Heart left ventricle (tissue), 16 donors: ENCODE data around the gene PNPLA1. TPM values are rescaled to one million over a fixed set of nuclear protein-coding genes. Genes with fewer than 3 reads are reported as not detected.

Experiments used
- ATAC-seq, 4 donors: fragments of 200-7000 bp; cut with Tn5 transposase; one replicate each; pipeline ENCODE4 v1.9.1; 2020 to 2022; ENCODE audit warnings: moderate library complexity in 4 of 4, mild to moderate bottlenecking in 3 of 4, moderate number of reproducible peaks in 1 of 4
- DNase-seq, 5 donors: peaks; one replicate each; pipeline ENCODE4 v3.0.0-alpha.2; 2020
- H3K27ac ChIP-seq, 12 donors: fragments of 200-600 bp; sonication (generic) in 4 of 12; one replicate each; pipeline versions ENCODE4 v1.5.0 to v1.8.0; 2016 to 2022; ENCODE audit warnings: mild to moderate bottlenecking in 2 of 12
- H3K27me3 ChIP-seq, 9 donors: fragments of 200-600 bp; sonication (generic) in 2 of 9; one replicate each; pipeline versions ENCODE4 v1.5.1 to v1.8.0; 2016 to 2022; ENCODE audit warnings: mild to moderate bottlenecking in 3 of 9
- H3K36me3 ChIP-seq, 9 donors: fragments of 200-600 bp; sonication (generic) in 2 of 9; one replicate each; pipeline versions ENCODE4 v1.5.0 to v1.8.0; 2018 to 2022; ENCODE audit warnings: mild to moderate bottlenecking in 2 of 9
- H3K4me1 ChIP-seq, 12 donors: fragments of 200-600 bp; sonication (generic) in 4 of 12; one replicate each; pipeline versions ENCODE4 v1.5.0 to v1.8.0; 2016 to 2022; ENCODE audit warnings: mild to moderate bottlenecking in 3 of 12
- H3K4me3 ChIP-seq, 12 donors: fragments of 200-600 bp; sonication (generic) in 4 of 12; one replicate each; pipeline versions ENCODE4 v1.5.0 to v1.8.0; 2017 to 2022; ENCODE audit warnings: mild to moderate bottlenecking in 9 of 12, moderate library complexity in 4 of 12
- H3K9me3 ChIP-seq, 12 donors: fragments of 200-600 bp; sonication (generic) in 4 of 12; one replicate each; pipeline versions ENCODE4 v1.5.0 to v1.8.0; 2016 to 2022; ENCODE audit warnings: mild to moderate bottlenecking in 1 of 12
- CTCF ChIP-seq, 12 donors: fragments of 200-600 bp; sonication (generic) in 4 of 12; IDR thresholded peaks; one replicate each; pipeline versions ENCODE4 v1.5.0 to v1.8.0; 2018 to 2022; ENCODE audit warnings: antibody characterized with exemption in 12 of 12, mild to moderate bottlenecking in 5 of 12
- POLR2A ChIP-seq, 2 donors: fragments of 450-650 bp; IDR thresholded peaks; one replicate each; pipeline ENCODE4 v1.6.1; 2017; ENCODE audit warnings: antibody characterized with exemption in 2 of 2, mild to moderate bottlenecking in 2 of 2, moderate library complexity in 2 of 2
- WGBS, 4 donors: extraction: QIAGEN DNeasy Blood & Tissue Kit in 2 of 4; methylation state at CpG; one replicate each; pipeline versions ENCODE4 v1.1.5 to v1.1.7; 2013 to 2018; 5-methylcytosine and 5-hydroxymethylcytosine counted together
- intact Hi-C, 10 donors: fragments of 100-400 bp; cut with DNase I; formaldehyde crosslinking; loops; one replicate each; pipeline versions ENCODE4 v1.11.1 to v1.14.2; 2022
- polyA plus RNA-seq, 2 donors: library from polyadenylated mRNA; stranded (reverse); fragments of 200-250 nt; gene quantifications; one replicate each; pipeline ENCODE4 v1.2.3, GENCODE V29; 2013
- total RNA-seq, 9 donors: library from RNA; depleted of rRNA in 2 of 9; stranded (reverse); fragments of >200 nt in 2 of 9; fragmentation: NEBNext Ultra II Directional in 3 of 9; extraction: Animal tissue kit (Norgen Biotek cat#: 25700) in 3 of 9; gene quantifications; one replicate each; pipeline versions ENCODE4 v1.1.0 to v1.2.4, GENCODE V29; 2016 to 2023
- donor health status: ischemic (EF 13 %, LVEDD 7.1; RV severe dilation, severe dysfunction).
- donor health status: healthy with polysubstance abuse.
- donor health status: DM: no; HTN: yes; CAD: no.
- donor health status: DM: no; HTN: no; CAD: no.
- donor health status: ischemic (EF 25% LVEDD 6.9; RV normal size, moderate dysfunction).
- donor health status: ischemic (EF 25% LVEDD 5.7; RV mildly dilated, moderate dysfunction).
- donor health status: healthy.
- donor health status: DM: yes; HTN: yes; CAD: no.
- donor health status: ischemic (EF 35%, LVEDD 5.7; RV mildly dilated, moderate dysfunction).
- donor health status: nonischemic (EF 11% LVEDD 7.7; RV severe dilation, severe dysfunction).
- donor health status: DM: yes; HTN: yes; CAD: no.
- donor health status: PGD.
- donor health status: ischemic (EF 29% LVEDD 5.4; RV normal size, mild dysfunction).
- donor health status: nonischemic (EF 23%, LVEDD 6.1; RV moderate dilation, normal function).

PNPLA1 gene
- total and polyA plus RNA-seq, 11 donors, result 0.06 to 0.41 TPM; not detected in 9

GRCh38 chr6:36267731-36268477 is 2.0 kb upstream of the PNPLA1 start:
- intact Hi-C loops, result no loop called here
- peaks cover 0 to 11% (median 1%) of the 10 kb centered on the region in 12 donors for H3K9me3 ChIP-seq
- DNase-seq (no peak), ATAC-seq (no peak)
- no peak for TF ChIP-seq POLR2A (IDR thresholded peaks at IDR 0.05)
- no peak for TF ChIP-seq CTCF (IDR thresholded peaks at IDR 0.05)
- WGBS, 4 donors, result 90 to 96% (median 94%) methylated on average over 4 of the region's 4 CpGs
- no peaks in the 10 kb centered on the region for H3K36me3 ChIP-seq
- peaks cover 0 to 26% (median 4%) of the 10 kb centered on the region in 9 donors for H3K27me3 ChIP-seq
- no peaks in the 10 kb centered on the region for H3K4me1 ChIP-seq
- no peak overlapping the region for H3K27ac ChIP-seq
- no peak overlapping the region for H3K4me3 ChIP-seq

GRCh38 chr6:36268478-36269275 is 1.2 kb upstream of the PNPLA1 start:
- Histone ChIP-seq H3K9me3 (peaks cover 0 to 11% (median 1%) of the 10 kb centered on the region in 12 donors), H3K27me3 (peaks cover 0 to 32% (median 4%) of the 10 kb centered on the region in 9 donors), H3K36me3 (no peaks in the 10 kb centered on the region), H3K27ac (no peak overlapping the region), H3K4me3 (no peak overlapping the region), H3K4me1 (no peaks in the 10 kb centered on the region)
- 60 to 65% (median 62%) methylated on average over 11 to 12 of the region's 12 CpGs for WGBS, 4 donors
- intact Hi-C loops, result no loop called here
- no peak for DNase-seq
- peak in 3 of 4 donors; percentile 41 to 65 (median 59) for ATAC-seq
- no peak for TF ChIP-seq CTCF (IDR thresholded peaks at IDR 0.05)
- no peak for TF ChIP-seq POLR2A (IDR thresholded peaks at IDR 0.05)

- DNase-seq (no peak), ATAC-seq (no peak)
- intact Hi-C loops, result no loop called here
- H3K27me3 ChIP-seq, result peaks cover 0 to 52% (median 4%) of the 10 kb centered on the region in 9 donors
- H3K9me3 ChIP-seq, result no peaks in the 10 kb centered on the region
- TF ChIP-seq CTCF (IDR thresholded peaks at IDR 0.05), result no peak
- TF ChIP-seq POLR2A (IDR thresholded peaks at IDR 0.05), result no peak
- no peak overlapping the region for H3K27ac ChIP-seq
- 71 to 78% (median 77%) methylated on average over 8 of the region's 8 CpGs for WGBS, 4 donors
- H3K4me3 ChIP-seq, result no peak overlapping the region
- H3K36me3 ChIP-seq, result no peaks in the 10 kb centered on the region
- H3K4me1 ChIP-seq, result no peaks in the 10 kb centered on the region
Observed at GRCh38 chr6:36272234-36272633, 2.4 kb downstream of the PNPLA1 start.

GRCh38 chr6:36273067-36273466 is 3.2 kb downstream of the PNPLA1 start:
- no peaks in the 10 kb centered on the region for H3K9me3 ChIP-seq
- H3K36me3 ChIP-seq, result no peaks in the 10 kb centered on the region
- TF ChIP-seq POLR2A (IDR thresholded peaks at IDR 0.05) (no peak), CTCF (IDR thresholded peaks at IDR 0.05) (no peak)
- intact Hi-C loops, result no loop called here
- H3K27me3 ChIP-seq, result peaks cover 0 to 52% (median 4%) of the 10 kb centered on the region in 9 donors
- ATAC-seq, result no peak
- no peak for DNase-seq
- H3K27ac ChIP-seq, result no peak overlapping the region
- H3K4me1 ChIP-seq, result no peaks in the 10 kb centered on the region
- no peak overlapping the region for H3K4me3 ChIP-seq
- 93 to 95% (median 94%) methylated on average over 5 of the region's 5 CpGs for WGBS, 4 donors
